AG10803 (cell line): ENCODE data around the gene CYTL1.

ENCODE experiments used
- DNase-seq: peaks from one replicate; pipeline ENCODE4 v3.0.0; 2010; ENCODE audit warnings: low read depth
- H3K4me3 ChIP-seq: 2 replicates; pipeline ENCODE4 v1.5.1; 2011; ENCODE audit warnings: mild to moderate bottlenecking, low read length, control low read depth
- CTCF ChIP-seq: conservative IDR thresholded peaks from 2 replicates; pipeline ENCODE4 v1.5.1; 2011; ENCODE audit warnings: mild to moderate bottlenecking, low read length, control low read depth, inconsistent platforms

CYTL1 gene

DNA sequence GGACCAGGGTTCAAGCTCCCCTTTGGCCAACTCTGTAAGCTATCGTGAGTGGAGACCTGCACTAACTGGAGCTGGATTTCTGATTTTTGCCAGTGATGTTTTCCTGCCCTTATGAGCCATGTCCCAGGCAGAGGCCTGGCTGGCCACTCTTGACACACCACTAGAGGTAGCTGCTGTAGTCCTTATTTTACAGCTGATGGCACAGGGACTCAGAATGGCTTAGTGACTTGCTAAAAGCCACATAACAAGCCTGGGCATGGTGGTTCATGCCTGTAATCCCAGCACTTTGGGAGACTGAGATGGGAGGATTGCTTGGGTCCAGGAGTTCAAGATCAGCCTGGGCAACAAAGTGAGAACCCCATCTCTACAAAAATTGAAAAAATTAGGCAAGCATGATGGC is 33.4 kb downstream of the CYTL1 start:
- DNase-seq, result peak; percentile 37
- peak; percentile 49 for TF ChIP-seq CTCF
- H3K4me3 ChIP-seq, result no peak overlapping the region

- TF ChIP-seq CTCF, result no peak
- no peak overlapping the region for H3K4me3 ChIP-seq
- no peak for DNase-seq
Measured at GRCh38 chr4:4985036-4985435, 34.2 kb downstream of the CYTL1 start.

- no peak overlapping the region for H3K4me3 ChIP-seq
- no peak for TF ChIP-seq CTCF
- DNase-seq, result no peak
Measured at GRCh38 chr4:4984186-4984585, 35.1 kb downstream of the CYTL1 start.

DNA sequence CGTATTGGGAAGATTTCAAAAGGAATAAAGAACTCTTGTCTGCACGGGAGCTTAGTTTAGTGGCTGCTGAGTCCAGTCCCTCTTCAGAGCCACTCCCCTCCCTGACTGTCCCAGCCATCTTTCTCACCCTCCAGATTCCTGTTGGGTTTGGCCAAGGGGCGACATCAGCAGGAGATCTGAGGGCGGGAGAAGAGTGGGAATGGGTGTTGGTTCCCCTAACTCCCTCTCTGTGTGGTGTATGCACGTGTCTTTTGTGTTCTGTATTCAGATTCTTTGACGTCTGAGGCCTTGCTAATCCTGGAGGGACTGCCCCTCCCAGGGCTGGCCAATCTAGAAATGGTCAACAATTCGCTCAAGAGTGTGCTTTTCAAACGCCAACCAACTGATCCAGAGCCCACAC is 37.4 kb downstream of the CYTL1 start:
- H3K4me3 ChIP-seq, result no peak overlapping the region
- DNase-seq, result no peak
- no peak for TF ChIP-seq CTCF

GRCh38 chr4:4981427-4981826 is 37.8 kb downstream of the CYTL1 start:
- peak; percentile 89 for DNase-seq

GRCh38 chr4:4980621-4981230 is 38.5 kb downstream of the CYTL1 start:
- no peak for TF ChIP-seq CTCF
- DNase-seq, result no peak
- no peak overlapping the region for H3K4me3 ChIP-seq

More at GRCh38 chr4:4981427-4981826, 37.8 kb downstream of the CYTL1 start:
- TF ChIP-seq CTCF, result no peak
- no peak overlapping the region for H3K4me3 ChIP-seq

DNA sequence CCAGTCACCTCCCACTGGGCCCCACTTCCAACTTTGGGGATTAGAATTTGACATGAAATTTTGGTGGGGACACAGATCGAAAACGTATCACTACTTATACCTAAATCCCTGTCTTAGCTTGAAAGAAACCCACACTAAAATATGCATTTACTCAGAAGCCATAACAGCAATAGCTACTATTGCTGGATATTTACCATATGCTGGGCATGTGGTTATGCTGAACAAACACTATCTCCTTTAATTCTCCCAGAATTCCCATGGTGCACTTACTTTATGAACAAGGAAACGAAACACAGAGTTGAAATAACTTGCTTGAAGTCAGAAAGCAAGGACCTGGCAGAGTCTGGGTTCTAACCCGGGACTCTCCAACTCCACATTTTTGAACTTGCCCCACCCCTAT is 39.3 kb downstream of the CYTL1 start:
- no peak for TF ChIP-seq CTCF
- no peak for DNase-seq
- H3K4me3 ChIP-seq, result no peak overlapping the region
